Erythroblast (primary cell): ENCODE measurements around the gene ZC2HC1B.

ENCODE experiments used
- GATA1 ChIP-seq: IDR thresholded peaks from 2 replicates; pipeline ENCODE4 v1.6.1; 2011; ENCODE audit warnings: low read depth, mild to moderate bottlenecking, control low read depth, low read length, moderate library complexity
- POLR2A ChIP-seq: IDR thresholded peaks from 2 replicates; pipeline ENCODE4 v1.6.1; 2011; ENCODE audit warnings: mild to moderate bottlenecking, low read length

DNA sequence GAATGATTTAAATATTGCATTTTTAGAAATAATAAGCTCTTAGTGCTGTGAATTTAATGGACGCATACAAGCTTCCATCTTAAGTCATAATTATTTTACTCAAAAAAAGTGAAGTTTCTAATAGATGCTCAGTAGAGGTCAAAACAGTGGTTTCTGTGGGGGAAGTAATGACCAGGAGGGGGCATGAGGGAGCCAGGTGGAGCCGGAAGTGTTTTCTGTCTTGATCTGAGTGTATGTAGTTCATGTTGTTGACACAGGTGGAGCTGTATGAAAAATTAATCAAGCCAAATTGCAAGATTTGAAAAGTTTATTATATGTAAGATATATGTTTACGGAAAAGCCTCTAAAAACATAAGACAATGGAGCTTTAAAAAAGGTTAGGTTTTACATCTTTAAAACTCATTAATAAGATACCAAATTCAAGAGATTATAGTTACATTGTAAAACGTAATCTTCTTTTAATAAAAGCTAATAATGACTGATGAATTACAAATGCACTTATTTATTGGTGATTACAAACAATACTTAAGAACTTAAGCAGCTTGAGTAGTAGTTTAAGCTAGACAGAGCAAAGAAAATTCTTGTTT is 75.8 kb downstream of the ZC2HC1B start:
- no peak for TF ChIP-seq POLR2A
- TF ChIP-seq GATA1 = no peak
